ENCODE measurements around the gene MYB.

MYB gene

DNA sequence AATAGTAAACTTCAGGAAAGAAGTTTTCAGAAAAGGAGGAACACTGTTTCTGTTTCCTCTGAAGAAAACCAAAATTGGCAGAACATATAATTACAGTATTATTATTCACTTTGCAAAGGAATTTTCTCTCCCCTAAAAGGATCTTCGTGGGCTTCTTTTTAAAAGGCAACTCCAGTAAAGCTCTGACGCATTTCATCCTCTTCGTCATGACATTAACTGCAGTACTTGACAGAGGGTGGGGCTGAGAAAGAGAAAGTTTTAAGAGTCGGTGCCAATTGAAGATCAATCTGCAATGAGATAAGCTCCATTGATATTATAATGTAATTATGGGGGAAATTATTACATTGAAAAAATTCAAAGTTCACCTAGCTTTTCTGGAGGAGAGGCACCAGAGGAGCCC, 75.8 kb downstream of the MYB start:
- no peak for DNase-seq

DNA sequence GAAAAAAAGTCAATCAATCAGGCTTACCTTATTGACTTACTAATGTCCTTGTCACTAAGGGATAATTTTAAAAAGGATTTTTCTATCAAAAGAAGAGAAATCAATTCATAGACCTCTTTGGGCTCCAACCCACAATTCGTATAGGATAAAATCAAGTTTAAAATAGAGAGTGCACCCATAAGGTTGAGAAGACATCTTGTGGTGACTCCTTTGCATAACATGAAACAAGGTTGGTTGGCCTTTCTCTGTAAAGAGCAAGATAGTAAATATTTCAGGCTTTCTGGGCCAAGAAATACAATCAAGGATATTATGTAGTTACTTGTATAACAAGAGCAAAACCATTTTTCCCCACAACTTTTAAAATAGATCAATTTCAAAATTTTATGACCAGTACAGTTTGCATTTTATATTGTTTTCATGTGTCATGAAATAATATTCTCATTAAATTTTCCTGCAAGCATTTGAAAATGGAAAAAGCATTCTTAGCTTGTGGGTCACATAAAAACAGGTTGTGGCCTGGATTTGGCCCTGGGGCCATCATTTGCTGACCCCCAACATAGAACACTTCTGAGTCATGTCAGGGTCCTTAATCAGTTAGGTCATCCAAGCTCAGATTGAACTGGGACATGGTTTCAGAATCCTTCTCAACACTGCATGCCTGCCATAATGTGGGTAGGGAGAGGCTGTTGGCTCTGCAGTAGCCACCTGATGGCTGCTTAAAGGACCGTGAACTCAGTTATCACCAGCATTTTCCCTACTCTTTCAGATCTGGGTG, 76.7 kb downstream of the MYB start:
- no peak for DNase-seq

DNA sequence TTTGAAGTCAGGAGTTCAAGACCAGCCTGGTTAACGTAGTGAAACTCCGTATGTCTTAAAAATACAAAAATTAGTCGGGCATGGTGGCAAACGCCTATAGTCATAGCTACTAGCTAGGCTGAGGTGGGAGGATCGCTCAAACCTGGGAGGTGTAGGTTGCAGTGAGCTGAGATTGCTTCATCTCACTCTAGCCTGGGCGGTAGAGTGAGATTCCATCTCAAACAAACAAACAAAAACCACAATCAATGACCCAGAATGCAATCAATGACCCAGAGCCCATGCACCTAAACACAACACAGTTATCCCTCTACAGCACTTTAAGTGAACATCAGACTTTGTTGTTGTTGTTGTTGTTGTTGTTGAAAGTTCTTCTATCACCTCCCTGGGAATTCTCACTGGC, 77.9 kb downstream of the MYB start:
- no peak for DNase-seq

DNA sequence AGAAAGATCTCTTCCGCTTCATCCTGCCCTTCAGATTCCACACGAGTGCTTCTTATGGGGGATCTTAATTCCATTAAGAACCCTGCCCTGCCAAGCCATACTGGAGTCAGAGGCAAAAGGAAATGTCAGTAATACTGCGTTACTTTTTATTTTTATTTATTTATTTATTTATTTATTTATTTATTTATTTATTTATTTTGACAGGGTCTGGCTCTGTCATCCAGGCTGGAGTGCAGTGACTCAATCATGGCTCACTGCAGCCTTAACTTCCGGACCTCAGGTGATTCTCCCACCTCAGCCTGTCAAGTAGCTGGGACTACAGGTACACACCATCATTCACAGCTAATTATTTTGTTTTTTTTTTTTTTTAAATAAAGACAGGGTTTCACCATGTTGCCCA, 79.5 kb downstream of the MYB start:
- DNase-seq = no peak

DNA sequence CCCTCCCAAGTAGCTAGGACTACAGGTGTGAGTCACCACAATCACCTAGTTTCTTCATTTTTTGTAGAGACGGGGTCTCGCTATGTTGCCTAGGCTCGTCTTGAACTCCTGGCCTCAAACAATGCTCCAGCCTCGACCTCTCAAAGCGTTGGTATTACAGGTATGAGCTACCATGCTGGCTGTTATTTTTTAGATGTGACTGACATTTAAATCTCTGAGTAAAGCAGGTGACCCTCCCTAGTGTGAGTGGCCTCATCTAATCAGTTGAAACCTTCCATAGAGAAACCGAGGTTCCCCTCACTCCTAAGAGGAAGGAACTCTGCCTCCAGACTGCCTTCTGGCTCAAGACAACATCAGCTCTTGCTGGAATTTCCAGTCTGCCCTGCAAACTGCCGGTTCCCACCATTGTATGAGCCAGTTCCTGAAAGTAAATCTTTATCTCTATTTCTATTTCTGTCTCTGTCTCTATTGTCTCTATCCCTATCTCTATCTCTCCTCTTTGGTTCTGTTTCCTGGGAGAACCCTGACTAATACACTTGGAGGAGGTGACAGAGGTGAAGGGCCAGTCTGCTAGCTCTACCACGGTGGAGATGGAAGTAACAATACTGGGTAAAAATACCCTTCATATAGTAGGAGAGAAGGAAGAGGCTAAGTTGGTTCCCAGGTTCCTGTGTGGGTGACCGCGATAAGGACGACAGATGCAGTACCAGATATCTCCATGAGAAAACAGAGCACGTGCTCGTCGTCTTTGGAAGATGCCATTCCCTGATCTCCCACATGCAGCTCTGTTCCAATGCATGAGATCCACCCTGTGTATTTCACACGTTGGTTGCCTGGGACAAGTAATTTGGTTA, 81.0 kb downstream of the MYB start:
- no peak for DNase-seq

DNA sequence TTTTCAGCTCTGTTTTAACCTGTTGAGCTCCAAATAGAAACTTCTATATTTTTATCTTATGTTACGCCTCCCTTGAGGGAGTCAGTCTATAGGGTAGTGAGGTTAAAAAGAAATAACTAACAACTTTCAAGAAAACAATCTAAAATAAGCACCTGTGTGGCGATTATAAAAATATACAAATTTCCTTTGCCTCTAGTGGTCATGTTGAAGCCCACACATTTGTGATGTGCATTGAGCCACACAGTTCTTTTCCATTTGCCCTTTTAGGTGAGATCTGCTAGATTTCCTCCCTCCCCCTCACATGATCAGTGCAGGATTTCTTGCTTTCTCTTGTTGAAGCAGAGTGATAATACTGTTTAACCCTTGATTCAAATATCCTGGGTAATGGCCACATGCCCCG, 84.2 kb downstream of the MYB start:
- DNase-seq = no peak

DNA sequence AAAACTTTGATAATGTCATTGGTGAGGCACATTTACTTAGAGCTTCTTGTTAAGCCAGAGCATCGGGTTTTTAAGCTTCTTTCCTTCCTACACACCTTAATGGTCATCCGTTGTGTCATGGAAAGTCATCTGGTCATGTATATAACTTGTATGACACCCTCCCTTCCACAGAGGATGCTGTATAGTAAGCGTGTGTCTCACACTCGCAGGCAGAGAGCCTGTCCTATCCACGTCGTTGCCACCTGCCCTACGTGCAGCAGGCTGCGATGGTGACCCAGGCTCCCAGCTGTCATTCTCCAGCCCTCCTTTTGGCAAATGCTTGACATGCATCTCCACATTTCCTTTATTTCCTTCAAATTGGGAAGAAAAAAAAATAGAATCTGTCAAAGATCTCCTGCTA, 85.6 kb downstream of the MYB start:
- no peak for DNase-seq

DNA sequence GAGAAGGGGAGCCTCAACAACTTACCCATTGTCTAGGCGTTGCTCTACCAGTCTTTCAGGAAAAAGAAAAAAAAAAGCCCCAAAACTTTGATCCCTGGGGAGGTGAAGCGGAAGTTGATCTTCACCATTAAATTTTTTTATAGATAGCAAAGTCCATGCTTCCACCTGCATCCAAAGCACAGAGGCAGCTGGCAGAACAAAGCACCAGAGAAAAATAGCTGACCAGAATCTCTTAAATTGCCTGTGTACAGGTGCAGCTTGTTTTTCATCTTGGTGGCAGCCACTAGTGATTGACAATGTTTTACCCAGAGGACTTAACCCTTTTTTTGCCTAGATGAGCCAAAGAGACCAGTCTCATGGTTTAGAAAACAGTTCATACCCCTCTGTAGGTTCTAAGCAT, 86.0 kb downstream of the MYB start:
- no peak for DNase-seq

DNA sequence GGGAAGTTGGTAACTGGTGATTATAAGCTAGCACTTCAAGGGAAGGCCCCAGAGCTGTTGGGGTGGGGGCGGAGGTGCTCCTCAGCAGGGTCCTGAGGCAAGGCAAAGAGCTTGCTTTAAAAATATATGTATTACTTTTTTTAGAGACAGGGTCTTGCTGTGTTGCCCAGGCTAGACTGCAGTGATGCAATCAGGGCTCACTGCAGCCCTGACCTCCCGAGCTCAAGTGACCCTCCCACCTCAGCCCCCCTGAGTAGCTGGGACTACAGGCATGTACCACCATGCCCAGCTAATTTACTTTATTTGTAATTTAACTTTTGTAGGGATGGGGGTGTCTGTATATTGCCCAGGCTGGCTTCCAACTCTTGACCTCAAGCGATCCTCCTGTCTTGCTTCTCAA, 87.2 kb downstream of the MYB start:
- no peak for DNase-seq

DNA sequence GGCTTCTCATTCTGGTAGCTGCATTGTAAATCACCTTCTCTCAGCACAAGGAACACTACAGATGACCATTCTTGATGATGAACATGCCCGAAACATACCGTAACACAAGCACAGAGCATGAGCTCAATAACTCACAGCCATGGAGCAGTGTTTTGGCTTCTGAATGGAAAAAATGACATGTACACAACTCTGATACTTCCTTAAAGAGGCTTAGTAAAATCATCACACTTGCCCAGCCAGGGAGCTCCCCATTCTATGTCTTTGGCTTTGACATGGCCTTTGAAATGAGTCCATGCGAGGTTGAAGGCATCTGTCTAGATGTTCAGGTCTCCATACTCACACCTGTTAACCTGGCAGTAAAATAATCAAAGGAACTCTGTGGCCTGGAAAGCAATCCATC, 87.6 kb downstream of the MYB start:
- no peak for DNase-seq
